ENCODE data around the gene ATP1A3. TPM values are rescaled to one million over a fixed set of nuclear protein-coding genes. Genes with fewer than 3 reads are reported as not detected.

ATP1A3 gene
- total RNA-seq, 1 donor from 2014 or later, result 375 TPM

GRCh38 chr19:41936961-41937360 is 57.1 kb downstream of the ATP1A3 start:
- intact Hi-C loops (cut with micrococcal nuclease), result loop anchor here (10.0 kb wide), 1 partner anchor 72 kb away; the partner anchor contains the start of gene RPS19
- Histone ChIP-seq H3K27ac (replicated peaks) (no peak overlapping the region), H3K4me3 (no peak overlapping the region), H3K4me1 (peaks cover 21% of the 10 kb centered on the region), H3K9me3 (replicated peaks) (no peaks in the 10 kb centered on the region), H3K36me3 (no peaks in the 10 kb centered on the region), H3K27me3 (ENCODE audit: low read depth) (peaks cover 87% of the 10 kb centered on the region)
- TF ChIP-seq CTCF (IDR thresholded peaks at IDR 0.05; ENCODE audit: borderline replicate concordance), result no peak
- DNase-seq, result no peak

GRCh38 chr19:41936416-41936850 is 57.6 kb downstream of the ATP1A3 start:
- Histone ChIP-seq H3K4me3 (no peak overlapping the region), H3K27ac (replicated peaks) (no peak overlapping the region), H3K4me1 (peaks cover 21% of the 10 kb centered on the region), H3K36me3 (no peaks in the 10 kb centered on the region), H3K9me3 (replicated peaks) (no peaks in the 10 kb centered on the region), H3K27me3 (ENCODE audit: low read depth) (peaks cover 87% of the 10 kb centered on the region)
- DNase-seq, result no peak
- intact Hi-C loops (cut with micrococcal nuclease), result loop anchor here (10.0 kb wide), 1 partner anchor 72 kb away; the partner anchor contains the start of gene RPS19
- no peak for TF ChIP-seq CTCF (IDR thresholded peaks at IDR 0.05; ENCODE audit: borderline replicate concordance)

- no peak for DNase-seq
- Histone ChIP-seq H3K27me3 (ENCODE audit: low read depth) (peaks cover 87% of the 10 kb centered on the region), H3K9me3 (replicated peaks) (no peaks in the 10 kb centered on the region), H3K4me3 (no peak overlapping the region), H3K36me3 (no peaks in the 10 kb centered on the region), H3K27ac (replicated peaks) (no peak overlapping the region), H3K4me1 (peaks cover 17% of the 10 kb centered on the region)
- intact Hi-C loops (cut with micrococcal nuclease), result loop anchor here (10.0 kb wide), 1 partner anchor 71 kb away; the partner anchor contains the start of gene RPS19
- no peak for TF ChIP-seq CTCF (IDR thresholded peaks at IDR 0.05; ENCODE audit: borderline replicate concordance)
Observed at GRCh38 chr19:41935760-41936415, 58.1 kb downstream of the ATP1A3 start.

- peak; percentile 82 for TF ChIP-seq CTCF (IDR thresholded peaks at IDR 0.05; ENCODE audit: borderline replicate concordance)
- Histone ChIP-seq H3K27ac (replicated peaks) (no peak overlapping the region), H3K27me3 (ENCODE audit: low read depth) (peaks cover 87% of the 10 kb centered on the region), H3K4me3 (no peak overlapping the region), H3K36me3 (no peaks in the 10 kb centered on the region), H3K9me3 (replicated peaks) (no peaks in the 10 kb centered on the region), H3K4me1 (peaks cover 8% of the 10 kb centered on the region)
- intact Hi-C loops (cut with micrococcal nuclease), result loop anchor here (10.0 kb wide), 1 partner anchor 70 kb away; the partner anchor contains the start of gene RPS19
- DNase-seq, result peak; percentile 56
Observed at GRCh38 chr19:41934849-41935374, 59.1 kb downstream of the ATP1A3 start.

GRCh38 chr19:41933693-41934426 is 60.2 kb downstream of the ATP1A3 start:
- Histone ChIP-seq H3K4me3 (no peak overlapping the region), H3K36me3 (no peaks in the 10 kb centered on the region), H3K27ac (replicated peaks) (no peak overlapping the region), H3K27me3 (ENCODE audit: low read depth) (peaks cover 93% of the 10 kb centered on the region), H3K9me3 (replicated peaks) (no peaks in the 10 kb centered on the region), H3K4me1 (peaks cover 10% of the 10 kb centered on the region)
- no peak for TF ChIP-seq CTCF (IDR thresholded peaks at IDR 0.05; ENCODE audit: borderline replicate concordance)
- intact Hi-C loops (cut with micrococcal nuclease), result loop anchor here (10.0 kb wide), 1 partner anchor 69 kb away; the partner anchor contains the start of gene RPS19
- no peak for DNase-seq
